Smooth muscle cell (in vitro differentiated cells): ENCODE measurements around the gene DCAKD. TPM values are rescaled to one million over a fixed set of nuclear protein-coding genes. Genes with fewer than 3 reads are reported as not detected.

Experiments used
- DNase-seq: peaks from one replicate; lab custom pipeline; 2025; ENCODE audit not compliant: unreplicated experiment; lab: John Stamatoyannopoulos, UW
- H2AFZ ChIP-seq: fragments of 200-600 bp; sonication (generic); 2 replicates; pipeline ENCODE4 v1.6.0; 2016; ENCODE audit warnings: antibody characterized with exemption, low read depth, mild to moderate bottlenecking
- H3F3A ChIP-seq: fragments of 200-600 bp; sonication (generic); 2 replicates; pipeline ENCODE4 v1.6.0; 2017; ENCODE audit warnings: antibody characterized with exemption, low read depth
- H3K27ac ChIP-seq: fragments of 200-600 bp; sonication (generic); 2 replicates; pipeline ENCODE4 v1.5.1; 2016; ENCODE audit warnings: low read depth, mild to moderate bottlenecking
- H3K27me3 ChIP-seq: fragments of 200-600 bp; sonication (generic); 2 replicates; pipeline ENCODE4 v1.6.1; 2016; ENCODE audit warnings: low read depth, mild to moderate bottlenecking
- H3K36me3 ChIP-seq: fragments of 200-600 bp; sonication (generic); 2 replicates; pipeline ENCODE4 v1.5.1; 2016; ENCODE audit warnings: low read depth
- H3K4me1 ChIP-seq: fragments of 200-600 bp; sonication (generic); 2 replicates; pipeline ENCODE4 v1.5.1; 2016; ENCODE audit warnings: low read depth
- H3K4me2 ChIP-seq: fragments of 200-600 bp; sonication (generic); 2 replicates; pipeline ENCODE4 v1.6.0; 2016; ENCODE audit warnings: mild to moderate bottlenecking
- H3K4me3 ChIP-seq: fragments of 200-600 bp; sonication (generic); 2 replicates; pipeline ENCODE4 v1.5.1; 2016; ENCODE audit warnings: mild to moderate bottlenecking
- H3K79me2 ChIP-seq: fragments of 200-600 bp; sonication (generic); 2 replicates; pipeline ENCODE4 v1.6.0; 2016; ENCODE audit warnings: low read depth, mild to moderate bottlenecking
- H3K9ac ChIP-seq: fragments of 200-600 bp; sonication (generic); 2 replicates; pipeline ENCODE4 v1.6.0; 2016; ENCODE audit warnings: low read depth
- H3K9me3 ChIP-seq: fragments of 200-600 bp; sonication (generic); replicated peaks from 2 replicates; pipeline ENCODE4 v1.5.1; 2016; ENCODE audit warnings: low read depth
- H4K20me1 ChIP-seq: fragments of 200-600 bp; sonication (generic); 2 replicates; pipeline ENCODE4 v1.6.0; 2016; ENCODE audit warnings: low read depth
- WGBS: methylation state at CpG from one replicate; pipeline ENCODE4 v1.1.7; 2016; ENCODE audit warnings: low lambda C conversion rate; 5-methylcytosine and 5-hydroxymethylcytosine counted together
- polyA plus RNA-seq: library from polyadenylated mRNA; unstranded; fragments of >200 nt; fragmentation: Nextera tagmentation; extraction: Ambion mirVana; gene quantifications from 2 replicates; pipeline ENCODE4 v1.2.1, GENCODE V29; 2016
- total RNA-seq: library from RNA; depleted of rRNA; stranded (reverse); fragments of >200 nt; gene quantifications from 2 replicates; pipeline ENCODE4 v1.2.3, GENCODE V29; 2014
- TF ChIP-seq, protein P1 (sequence below): fragments of 200-600 bp; sonication (generic); IDR thresholded peaks from 2 replicates; pipeline ENCODE4 v1.5.1; 2017; ENCODE audit warnings: borderline replicate concordance, mild to moderate bottlenecking, antibody characterized with exemption; ENCODE audit not compliant: insufficient read depth, poor library complexity, severe bottlenecking

DCAKD gene
- total and polyA plus RNA-seq, 2 experiments from 2014 or later, result 25.7 to 42.3 TPM

DNA sequence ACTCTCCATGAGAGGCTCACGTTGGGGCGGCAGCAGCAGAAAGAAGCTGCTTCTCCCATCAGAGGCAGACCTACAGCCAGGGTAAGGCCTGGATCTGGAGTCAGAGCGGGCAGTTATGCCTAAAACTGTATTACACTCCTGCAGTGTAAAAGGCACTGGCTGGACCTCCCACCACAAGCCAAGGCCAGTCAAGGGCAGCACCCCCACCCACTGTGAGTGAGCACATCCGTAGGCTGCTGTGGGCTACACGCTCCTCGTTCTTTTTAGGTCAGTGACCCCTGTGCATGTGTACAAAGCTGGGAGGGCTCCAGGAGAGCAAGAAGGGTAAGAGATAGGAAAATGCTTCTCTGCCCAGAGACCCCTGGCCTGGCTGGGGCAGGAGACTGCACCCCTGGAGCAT, 20.7 kb downstream of the DCAKD start:
- WGBS, result 95% methylated on average over 6 of the region's 6 CpGs
- DNase-seq, result no peak

DNA sequence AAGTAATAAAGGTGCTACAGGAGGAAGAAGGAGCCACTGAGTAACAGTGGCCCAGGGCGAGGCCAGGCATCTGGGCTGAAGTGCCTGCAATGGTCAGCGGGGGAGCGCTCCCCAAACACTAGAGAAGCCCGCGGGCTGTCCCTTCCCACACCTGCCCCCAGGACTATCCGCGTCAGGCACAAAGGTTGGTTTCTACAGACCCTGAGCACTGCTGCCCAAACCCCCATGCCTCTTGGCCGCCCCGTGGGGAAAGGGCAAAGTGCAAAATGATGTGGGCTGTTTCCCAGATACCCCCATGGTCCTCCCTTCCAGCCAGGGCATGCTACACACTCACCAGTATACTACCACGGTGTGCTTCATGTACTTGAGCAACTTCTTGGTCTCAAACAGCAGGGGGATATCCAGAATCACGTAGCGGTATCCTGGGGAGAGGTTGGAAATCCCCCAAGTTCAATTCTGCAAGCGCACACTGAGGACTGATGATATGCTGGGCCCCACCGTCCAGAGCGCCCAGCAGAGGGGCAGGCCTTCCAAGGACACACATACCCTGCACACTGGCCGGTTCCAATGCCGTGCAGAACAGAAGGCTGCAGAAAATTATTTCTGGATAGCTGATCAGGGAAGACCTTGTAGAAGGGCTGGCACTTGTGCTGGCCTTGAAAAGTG, 21.5 kb downstream of the DCAKD start:
- no peak for DNase-seq
- H3K4me1 ChIP-seq, result no peaks in the 10 kb centered on the region
- peaks cover 3% of the 10 kb centered on the region for H3K36me3 ChIP-seq
- no peak overlapping the region for H3K4me3 ChIP-seq
- WGBS, result 97% methylated on average over 17 of the region's 17 CpGs
- H3K9me3 ChIP-seq, result no peaks in the 10 kb centered on the region
- TF ChIP-seq, protein P1, sequence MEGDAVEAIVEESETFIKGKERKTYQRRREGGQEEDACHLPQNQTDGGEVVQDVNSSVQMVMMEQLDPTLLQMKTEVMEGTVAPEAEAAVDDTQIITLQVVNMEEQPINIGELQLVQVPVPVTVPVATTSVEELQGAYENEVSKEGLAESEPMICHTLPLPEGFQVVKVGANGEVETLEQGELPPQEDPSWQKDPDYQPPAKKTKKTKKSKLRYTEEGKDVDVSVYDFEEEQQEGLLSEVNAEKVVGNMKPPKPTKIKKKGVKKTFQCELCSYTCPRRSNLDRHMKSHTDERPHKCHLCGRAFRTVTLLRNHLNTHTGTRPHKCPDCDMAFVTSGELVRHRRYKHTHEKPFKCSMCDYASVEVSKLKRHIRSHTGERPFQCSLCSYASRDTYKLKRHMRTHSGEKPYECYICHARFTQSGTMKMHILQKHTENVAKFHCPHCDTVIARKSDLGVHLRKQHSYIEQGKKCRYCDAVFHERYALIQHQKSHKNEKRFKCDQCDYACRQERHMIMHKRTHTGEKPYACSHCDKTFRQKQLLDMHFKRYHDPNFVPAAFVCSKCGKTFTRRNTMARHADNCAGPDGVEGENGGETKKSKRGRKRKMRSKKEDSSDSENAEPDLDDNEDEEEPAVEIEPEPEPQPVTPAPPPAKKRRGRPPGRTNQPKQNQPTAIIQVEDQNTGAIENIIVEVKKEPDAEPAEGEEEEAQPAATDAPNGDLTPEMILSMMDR, result no peak
- H3K27ac ChIP-seq, result no peak overlapping the region
- no peak overlapping the region for H3K9ac ChIP-seq
- no peaks in the 10 kb centered on the region for H3K79me2 ChIP-seq
- no peaks in the 10 kb centered on the region for H3F3A ChIP-seq
- no peak overlapping the region for H3K4me2 ChIP-seq
- H3K27me3 ChIP-seq, result no peaks in the 10 kb centered on the region
- no peak overlapping the region for H2AFZ ChIP-seq
- peaks cover 12% of the 10 kb centered on the region for H4K20me1 ChIP-seq

More for the DNA sequence above, 20.7 kb downstream of the DCAKD start:
- Histone ChIP-seq H3K4me1 (no peaks in the 10 kb centered on the region), H3K9me3 (no peaks in the 10 kb centered on the region), H3K79me2 (no peaks in the 10 kb centered on the region), H4K20me1 (peaks cover 18% of the 10 kb centered on the region), H3K27me3 (no peaks in the 10 kb centered on the region), H3F3A (no peaks in the 10 kb centered on the region), H3K4me3 (no peak overlapping the region), H3K9ac (no peak overlapping the region), H3K36me3 (peaks cover 3% of the 10 kb centered on the region), H3K27ac (no peak overlapping the region), H3K4me2 (no peak overlapping the region), H2AFZ (no peak overlapping the region)
- TF ChIP-seq, protein P1, result no peak

DNA sequence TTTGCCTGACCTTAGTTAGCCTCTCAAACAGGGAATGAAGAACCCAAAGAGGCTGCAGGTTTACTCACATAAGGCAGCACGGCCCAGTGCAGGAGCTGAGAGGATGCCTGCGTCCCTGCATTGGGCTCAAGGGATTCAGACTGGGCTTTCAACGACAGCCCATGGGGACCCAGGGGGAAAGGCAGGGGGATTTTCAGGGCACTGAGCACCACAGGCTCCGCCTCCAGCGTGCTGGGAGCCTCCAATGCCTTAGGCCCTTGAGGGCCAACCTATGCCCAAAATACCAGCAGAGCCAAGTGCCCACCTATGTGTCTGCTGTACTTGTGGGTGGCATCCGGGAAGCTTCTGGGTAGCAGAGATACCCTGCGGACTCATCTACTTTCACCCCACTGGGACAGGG, 22.3 kb downstream of the DCAKD start:
- Histone ChIP-seq H3K9ac (no peak overlapping the region), H3K36me3 (peaks cover 3% of the 10 kb centered on the region), H3F3A (no peaks in the 10 kb centered on the region), H2AFZ (no peak overlapping the region), H3K4me1 (no peaks in the 10 kb centered on the region), H3K9me3 (no peaks in the 10 kb centered on the region), H3K4me3 (no peak overlapping the region), H3K27ac (no peak overlapping the region), H4K20me1 (peaks cover 4% of the 10 kb centered on the region), H3K79me2 (no peaks in the 10 kb centered on the region), H3K27me3 (no peaks in the 10 kb centered on the region), H3K4me2 (no peak overlapping the region)
- TF ChIP-seq, protein P1, result no peak
- 97% methylated on average over 7 of the region's 7 CpGs for WGBS
- DNase-seq, result no peak
